ENCODE measurements around the gene RERE.

RERE gene

DNA sequence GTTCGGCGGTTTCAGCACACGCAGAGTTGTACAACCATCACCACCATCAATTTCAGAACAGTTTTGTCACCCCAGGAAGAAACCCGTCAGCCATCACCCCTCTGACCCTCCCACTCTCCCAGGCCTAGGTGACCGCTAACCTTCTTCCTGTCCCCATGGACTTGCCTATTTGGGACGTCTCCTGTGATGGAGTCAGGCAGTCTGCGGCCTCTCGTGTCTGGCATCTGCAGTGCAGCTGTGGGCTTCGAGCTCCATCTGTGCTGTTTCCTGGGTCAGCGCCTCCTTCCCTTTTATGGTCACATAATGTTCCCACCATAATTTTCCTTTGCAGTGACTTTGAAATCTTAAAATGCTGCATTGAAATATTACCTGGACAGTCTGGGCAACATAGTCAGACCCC is 475.1 kb downstream of the RERE start:
- Histone ChIP-seq H2AFZ (ENCODE audit: low read depth, low read length) (no peak overlapping the region), H3K36me3 (ENCODE audit: insufficient read depth, low read length) (no peaks in the 10 kb centered on the region), H3K4me1 (ENCODE audit: insufficient read depth, low read length) (peaks cover 8% of the 10 kb centered on the region), H3K4me3 (ENCODE audit: low read length) (no peak overlapping the region), H3K27me3 (ENCODE audit: insufficient read depth, low read length) (no peaks in the 10 kb centered on the region), H3K9me3 (ENCODE audit: low read length) (peaks cover 9% of the 10 kb centered on the region)

DNA sequence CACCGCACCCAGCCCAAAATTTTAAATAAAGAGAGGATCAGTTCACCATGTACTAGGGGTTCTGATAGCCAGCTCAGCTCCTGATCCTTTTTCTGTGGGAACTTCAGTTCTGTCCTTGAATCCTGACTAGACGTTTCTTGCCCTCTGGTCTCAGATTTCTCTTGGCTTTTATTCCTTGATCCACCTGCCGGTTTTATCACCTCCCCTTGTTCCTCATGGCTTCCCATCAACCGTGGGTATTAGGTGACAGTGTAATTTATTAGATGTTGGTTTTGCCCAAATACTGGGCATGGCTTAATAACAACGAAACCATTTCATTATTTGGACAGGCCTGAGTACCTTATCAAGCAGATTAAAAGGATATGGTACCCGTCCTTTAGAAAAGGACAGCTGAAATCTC is 477.0 kb downstream of the RERE start:
- Histone ChIP-seq H3K36me3 (ENCODE audit: insufficient read depth, low read length) (no peaks in the 10 kb centered on the region), H3K9me3 (ENCODE audit: low read length) (peaks cover 9% of the 10 kb centered on the region), H3K4me1 (ENCODE audit: insufficient read depth, low read length) (peaks cover 8% of the 10 kb centered on the region), H3K4me3 (ENCODE audit: low read length) (no peak overlapping the region), H2AFZ (ENCODE audit: low read depth, low read length) (no peak overlapping the region), H3K27me3 (ENCODE audit: insufficient read depth, low read length) (no peaks in the 10 kb centered on the region)

DNA sequence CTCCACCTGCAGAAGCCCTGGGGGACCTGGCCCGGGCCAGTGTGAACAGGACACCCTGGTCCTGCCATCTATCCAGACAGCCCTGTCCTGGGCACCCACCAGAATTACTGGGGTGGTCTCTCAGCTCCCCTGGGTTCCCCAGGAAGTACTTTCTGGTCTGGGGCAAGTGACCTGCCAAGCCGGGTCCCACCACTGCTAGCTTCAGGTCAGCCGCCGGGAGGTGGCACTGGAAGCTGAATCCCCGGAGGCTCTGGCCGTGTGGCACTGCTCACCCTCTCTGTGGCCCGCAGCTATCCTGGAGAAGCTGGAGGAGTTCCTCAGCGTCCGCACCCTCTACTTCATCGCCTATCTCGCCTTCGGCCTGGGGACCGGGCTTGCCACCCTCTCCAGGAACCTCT is 478.2 kb downstream of the RERE start:
- no peaks in the 10 kb centered on the region for H3K27me3 ChIP-seq (ENCODE audit: insufficient read depth, low read length)
- peaks cover 9% of the 10 kb centered on the region for H3K9me3 ChIP-seq (ENCODE audit: low read length)
- no peaks in the 10 kb centered on the region for H3K36me3 ChIP-seq (ENCODE audit: insufficient read depth, low read length)
- H2AFZ ChIP-seq (ENCODE audit: low read depth, low read length): no peak overlapping the region
- no peak overlapping the region for H3K4me3 ChIP-seq (ENCODE audit: low read length)
- peaks cover 8% of the 10 kb centered on the region for H3K4me1 ChIP-seq (ENCODE audit: insufficient read depth, low read length)

DNA sequence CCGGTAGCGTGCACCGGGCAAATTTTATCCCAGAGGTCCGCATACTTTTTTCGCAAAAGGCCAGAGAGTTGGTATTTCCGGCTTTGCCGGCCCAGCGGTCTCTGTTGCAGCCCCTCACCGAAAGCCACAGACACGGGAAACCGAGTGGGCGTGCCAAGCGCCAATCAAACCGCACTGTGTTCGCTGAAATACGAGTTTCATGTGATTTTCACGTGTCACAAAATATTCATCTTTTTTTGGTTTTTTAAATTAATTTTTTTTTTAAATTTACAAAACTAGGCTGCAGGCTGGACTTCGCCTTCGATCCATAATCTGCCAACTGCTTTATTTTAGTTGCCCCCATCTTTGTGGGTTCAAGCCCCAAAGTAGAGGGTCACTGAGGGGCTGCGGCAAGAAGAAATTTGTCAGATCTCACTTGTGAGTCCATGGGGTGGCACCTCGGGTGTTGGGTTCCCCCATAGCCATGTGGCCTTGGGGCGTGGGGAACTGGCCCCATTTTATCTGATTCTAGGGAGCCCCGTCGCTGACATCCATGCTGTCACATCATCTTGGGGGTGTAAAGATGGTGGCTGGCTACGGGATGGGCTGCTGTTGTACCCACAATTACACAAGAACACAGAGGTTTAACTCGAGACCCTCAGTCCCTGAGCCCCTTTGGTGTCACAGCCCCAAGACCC is 478.8 kb downstream of the RERE start:
- peaks cover 6% of the 10 kb centered on the region for H3K4me1 ChIP-seq (ENCODE audit: insufficient read depth, low read length)
- no peaks in the 10 kb centered on the region for H3K36me3 ChIP-seq (ENCODE audit: insufficient read depth, low read length)
- peaks cover 11% of the 10 kb centered on the region for H3K9me3 ChIP-seq (ENCODE audit: low read length)
- no peak overlapping the region for H3K4me3 ChIP-seq (ENCODE audit: low read length)
- no peaks in the 10 kb centered on the region for H3K27me3 ChIP-seq (ENCODE audit: insufficient read depth, low read length)
- H2AFZ ChIP-seq (ENCODE audit: low read depth, low read length): no peak overlapping the region

DNA sequence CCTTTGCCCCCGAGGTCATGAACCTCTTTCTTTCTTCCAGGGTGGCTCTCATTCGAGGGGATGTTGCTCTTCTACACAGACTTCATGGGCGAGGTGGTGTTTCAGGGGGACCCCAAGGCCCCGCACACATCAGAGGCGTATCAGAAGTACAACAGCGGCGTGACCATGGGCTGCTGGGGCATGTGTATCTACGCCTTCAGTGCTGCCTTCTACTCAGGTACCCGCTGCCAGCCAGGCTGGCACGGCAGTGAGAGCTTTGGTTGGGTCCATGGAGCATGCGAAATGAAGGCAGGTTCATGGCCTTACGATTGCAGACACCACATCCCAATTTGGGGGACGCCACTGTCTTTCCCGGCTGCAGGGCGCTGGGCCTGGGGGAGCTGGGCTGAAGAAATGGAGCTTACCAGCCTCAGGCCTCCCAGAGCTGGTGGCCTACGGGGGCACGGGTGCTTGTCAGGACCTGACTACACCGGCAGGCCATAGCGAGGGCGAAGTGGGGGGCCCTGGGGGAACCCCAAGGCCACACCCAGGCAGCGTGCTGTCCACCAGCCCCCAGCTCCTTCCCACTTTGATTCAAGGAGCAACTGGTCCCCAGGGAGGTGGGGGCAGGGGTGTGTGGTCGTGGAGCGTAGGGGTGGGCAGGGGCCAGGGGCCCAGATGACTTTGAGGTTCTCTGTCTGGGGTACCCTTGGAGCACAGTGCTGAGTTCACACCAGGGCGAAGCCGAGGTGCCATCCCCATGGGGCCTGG is 479.5 kb downstream of the RERE start:
- Histone ChIP-seq H3K4me3 (ENCODE audit: low read length) (no peak overlapping the region), H3K36me3 (ENCODE audit: insufficient read depth, low read length) (no peaks in the 10 kb centered on the region), H3K9me3 (ENCODE audit: low read length) (peaks cover 12% of the 10 kb centered on the region), H2AFZ (ENCODE audit: low read depth, low read length) (no peak overlapping the region), H3K27me3 (ENCODE audit: insufficient read depth, low read length) (no peaks in the 10 kb centered on the region), H3K4me1 (ENCODE audit: insufficient read depth, low read length) (no peaks in the 10 kb centered on the region)

DNA sequence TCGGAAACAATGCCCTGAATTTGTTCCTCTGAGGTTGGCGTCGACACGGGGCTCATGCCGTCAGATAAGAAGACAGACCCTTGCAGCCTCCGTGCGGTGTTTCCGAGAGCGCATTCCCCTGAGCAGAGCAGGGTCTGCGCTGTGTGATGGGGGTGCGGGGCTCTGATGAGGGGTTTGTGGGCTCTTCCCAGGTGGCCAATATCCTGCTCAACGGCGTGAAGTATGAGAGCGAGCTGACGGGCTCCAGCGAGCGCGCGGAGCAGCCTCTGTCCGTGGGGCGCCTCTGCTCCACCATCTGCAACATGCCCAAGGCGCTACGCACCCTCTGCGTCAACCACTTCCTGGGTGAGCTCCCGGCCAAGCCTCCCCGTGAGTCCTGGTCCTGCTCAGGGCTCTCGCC is 482.2 kb downstream of the RERE start:
- Histone ChIP-seq H3K36me3 (ENCODE audit: insufficient read depth, low read length) (no peaks in the 10 kb centered on the region), H2AFZ (ENCODE audit: low read depth, low read length) (no peak overlapping the region), H3K27me3 (ENCODE audit: insufficient read depth, low read length) (no peaks in the 10 kb centered on the region), H3K9me3 (ENCODE audit: low read length) (peaks cover 12% of the 10 kb centered on the region), H3K4me3 (ENCODE audit: low read length) (no peak overlapping the region), H3K4me1 (ENCODE audit: insufficient read depth, low read length) (no peaks in the 10 kb centered on the region)

DNA sequence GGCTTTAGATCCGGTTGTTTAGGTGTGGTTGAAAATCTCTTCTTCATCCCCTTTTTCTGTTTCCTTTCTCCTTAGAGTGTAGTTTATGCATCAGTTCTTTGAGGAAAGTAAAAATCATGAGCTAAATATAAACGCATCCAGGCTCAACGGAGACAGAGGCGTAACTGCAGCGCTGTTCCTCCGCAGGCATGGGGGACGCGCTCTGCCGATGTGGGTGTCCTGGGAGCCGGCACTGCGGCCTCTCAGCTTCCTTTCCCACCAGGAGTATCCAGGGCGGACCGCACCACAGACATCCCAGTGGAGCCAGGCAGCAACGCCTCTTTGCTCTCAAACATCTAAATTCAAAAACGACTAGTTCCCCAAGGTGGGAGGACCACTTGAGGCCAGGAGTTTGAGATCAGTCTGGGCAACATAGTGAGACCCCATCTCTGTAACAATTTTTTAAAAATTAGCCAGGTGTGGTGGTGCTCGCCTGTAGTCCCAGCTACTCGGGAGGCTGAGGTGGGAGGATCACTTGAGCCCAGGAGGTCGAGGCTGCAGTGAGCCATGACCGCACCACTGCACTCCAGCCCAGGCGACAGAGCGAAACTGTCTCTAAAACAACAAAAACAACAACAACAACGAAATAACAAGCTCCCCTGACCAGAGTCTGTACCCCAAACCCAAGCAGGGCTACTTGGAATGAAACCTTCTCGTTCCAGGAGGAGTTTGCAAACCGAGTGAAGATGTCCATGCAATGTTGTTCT is 483.2 kb downstream of the RERE start:
- Histone ChIP-seq H3K9me3 (ENCODE audit: low read length) (peaks cover 15% of the 10 kb centered on the region), H3K27me3 (ENCODE audit: insufficient read depth, low read length) (no peaks in the 10 kb centered on the region), H2AFZ (ENCODE audit: low read depth, low read length) (no peak overlapping the region), H3K4me3 (ENCODE audit: low read length) (no peak overlapping the region), H3K36me3 (ENCODE audit: insufficient read depth, low read length) (no peaks in the 10 kb centered on the region), H3K4me1 (ENCODE audit: insufficient read depth, low read length) (no peaks in the 10 kb centered on the region)

DNA sequence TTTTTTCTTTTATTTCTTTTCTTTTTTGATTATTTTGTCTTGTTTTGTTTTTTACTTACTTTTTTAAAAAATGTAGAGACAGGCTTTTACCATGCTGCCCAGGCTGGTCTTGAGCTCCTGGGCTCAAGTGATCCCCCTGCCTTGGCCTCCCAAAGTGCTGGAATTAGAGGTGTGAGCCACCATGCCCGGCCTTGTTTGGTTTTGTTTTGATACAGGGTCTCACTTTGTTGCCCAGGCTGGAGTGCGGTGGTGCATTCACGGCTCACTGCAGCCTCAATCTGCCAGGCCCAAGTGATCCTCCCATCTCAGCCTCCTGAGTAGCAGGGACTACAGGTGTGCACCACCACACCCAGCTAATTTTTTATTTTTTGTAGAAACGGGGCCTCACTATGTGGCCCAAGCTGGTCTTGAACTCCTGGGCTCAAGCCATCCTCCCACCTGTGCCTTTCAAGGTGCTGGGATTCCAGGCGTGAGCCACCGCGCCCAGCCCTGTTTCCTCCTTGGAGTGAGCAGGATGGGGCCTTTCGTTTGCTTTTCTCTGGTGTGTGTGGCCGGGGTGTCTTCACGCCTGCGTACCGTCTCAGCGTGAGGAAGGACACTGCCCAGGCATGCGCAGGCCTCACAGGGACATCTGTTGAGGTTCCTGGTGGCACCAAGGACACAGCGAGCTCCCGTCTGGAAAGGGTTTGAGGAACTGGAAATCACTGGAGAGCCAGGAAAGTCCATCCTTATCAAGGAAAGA is 484.0 kb downstream of the RERE start:
- no peak overlapping the region for H2AFZ ChIP-seq (ENCODE audit: low read depth, low read length)
- no peaks in the 10 kb centered on the region for H3K36me3 ChIP-seq (ENCODE audit: insufficient read depth, low read length)
- H3K9me3 ChIP-seq (ENCODE audit: low read length): peaks cover 11% of the 10 kb centered on the region
- H3K27me3 ChIP-seq (ENCODE audit: insufficient read depth, low read length): no peaks in the 10 kb centered on the region
- no peaks in the 10 kb centered on the region for H3K4me1 ChIP-seq (ENCODE audit: insufficient read depth, low read length)
- no peak overlapping the region for H3K4me3 ChIP-seq (ENCODE audit: low read length)

DNA sequence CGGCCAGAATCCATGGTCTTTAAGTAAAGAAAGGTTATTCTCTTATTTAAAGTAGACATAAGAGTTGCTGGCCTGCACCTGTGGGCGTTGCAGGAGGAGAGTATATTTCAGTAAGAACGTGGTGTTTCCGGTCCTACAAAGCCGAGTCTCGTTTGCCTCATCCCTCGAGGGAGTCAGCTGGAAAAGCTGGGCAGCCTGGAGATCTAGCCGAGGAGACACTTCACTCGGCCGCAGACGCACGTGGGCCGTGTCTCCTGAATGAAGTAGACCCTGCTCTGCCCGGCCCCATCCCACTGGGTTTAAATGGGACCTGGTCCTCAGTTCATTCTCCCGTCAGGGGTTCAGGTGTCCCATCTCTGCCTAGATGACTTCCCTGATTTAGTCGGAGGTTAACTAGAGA is 484.6 kb downstream of the RERE start:
- no peaks in the 10 kb centered on the region for H3K4me1 ChIP-seq (ENCODE audit: insufficient read depth, low read length)

DNA sequence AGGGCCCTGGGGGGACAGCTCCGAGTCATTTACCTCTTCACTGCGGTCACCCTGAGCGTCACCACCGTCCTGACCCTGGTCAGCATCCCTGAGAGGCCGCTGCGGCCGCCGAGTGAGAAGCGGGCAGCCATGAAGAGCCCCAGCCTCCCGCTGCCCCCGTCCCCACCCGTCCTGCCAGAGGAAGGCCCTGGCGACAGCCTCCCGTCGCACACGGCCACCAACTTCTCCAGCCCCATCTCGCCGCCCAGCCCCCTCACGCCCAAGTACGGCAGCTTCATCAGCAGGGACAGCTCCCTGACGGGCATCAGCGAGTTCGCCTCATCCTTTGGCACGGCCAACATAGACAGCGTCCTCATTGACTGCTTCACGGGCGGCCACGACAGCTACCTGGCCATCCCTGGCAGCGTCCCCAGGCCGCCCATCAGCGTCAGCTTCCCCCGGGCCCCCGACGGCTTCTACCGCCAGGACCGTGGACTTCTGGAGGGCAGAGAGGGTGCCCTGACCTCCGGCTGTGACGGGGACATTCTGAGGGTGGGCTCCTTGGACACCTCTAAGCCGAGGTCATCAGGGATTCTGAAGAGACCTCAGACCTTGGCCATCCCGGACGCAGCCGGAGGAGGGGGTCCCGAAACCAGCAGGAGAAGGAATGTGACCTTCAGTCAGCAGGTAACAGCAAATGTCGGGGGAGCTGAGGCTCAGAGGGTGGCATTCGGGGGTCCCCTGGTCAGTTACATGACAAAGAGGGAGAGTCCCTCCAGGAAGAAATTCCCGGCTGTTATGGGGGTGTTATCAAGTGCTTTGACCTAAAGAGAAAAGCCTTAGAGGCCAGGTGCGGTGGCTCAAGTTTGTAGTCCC is 486.9 kb downstream of the RERE start:
- no peak overlapping the region for H2AFZ ChIP-seq (ENCODE audit: low read depth, low read length)
- H3K9me3 ChIP-seq (ENCODE audit: low read length): peaks cover 7% of the 10 kb centered on the region
- no peaks in the 10 kb centered on the region for H3K27me3 ChIP-seq (ENCODE audit: insufficient read depth, low read length)
- H3K4me3 ChIP-seq (ENCODE audit: low read length): no peak overlapping the region
- H3K36me3 ChIP-seq (ENCODE audit: insufficient read depth, low read length): no peaks in the 10 kb centered on the region
- H3K4me1 ChIP-seq (ENCODE audit: insufficient read depth, low read length): no peaks in the 10 kb centered on the region

More for the DNA sequence above, 484.6 kb downstream of the RERE start:
- Histone ChIP-seq H3K9me3 (ENCODE audit: low read length) (peaks cover 10% of the 10 kb centered on the region), H2AFZ (ENCODE audit: low read depth, low read length) (no peak overlapping the region), H3K36me3 (ENCODE audit: insufficient read depth, low read length) (no peaks in the 10 kb centered on the region), H3K27me3 (ENCODE audit: insufficient read depth, low read length) (no peaks in the 10 kb centered on the region), H3K4me3 (ENCODE audit: low read length) (no peak overlapping the region)

DNA sequence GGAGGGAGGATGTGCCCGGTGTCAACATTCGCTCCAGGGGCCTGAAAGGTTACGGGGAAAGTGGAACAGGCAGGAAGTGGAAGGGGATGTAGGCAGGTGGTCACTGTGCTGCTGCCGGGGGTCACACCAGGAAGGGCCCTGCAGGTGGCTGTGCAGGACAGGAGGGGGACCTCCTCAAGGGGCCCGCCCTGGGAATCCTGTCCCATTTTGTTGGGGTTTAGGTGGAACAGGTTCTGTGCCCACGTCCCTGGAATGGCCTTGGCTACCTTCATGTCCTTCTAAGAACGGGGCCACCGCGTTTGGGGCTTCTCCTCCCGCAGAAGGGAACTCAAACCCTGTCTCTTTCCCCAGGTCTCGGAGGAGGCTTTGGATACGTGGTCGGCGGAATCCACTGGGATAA is 487.6 kb downstream of the RERE start:
- no peaks in the 10 kb centered on the region for H3K27me3 ChIP-seq (ENCODE audit: insufficient read depth, low read length)
- no peaks in the 10 kb centered on the region for H3K4me1 ChIP-seq (ENCODE audit: insufficient read depth, low read length)
- H2AFZ ChIP-seq (ENCODE audit: low read depth, low read length): no peak overlapping the region
- peaks cover 7% of the 10 kb centered on the region for H3K9me3 ChIP-seq (ENCODE audit: low read length)
- no peaks in the 10 kb centered on the region for H3K36me3 ChIP-seq (ENCODE audit: insufficient read depth, low read length)
- H3K4me3 ChIP-seq (ENCODE audit: low read length): no peak overlapping the region

DNA sequence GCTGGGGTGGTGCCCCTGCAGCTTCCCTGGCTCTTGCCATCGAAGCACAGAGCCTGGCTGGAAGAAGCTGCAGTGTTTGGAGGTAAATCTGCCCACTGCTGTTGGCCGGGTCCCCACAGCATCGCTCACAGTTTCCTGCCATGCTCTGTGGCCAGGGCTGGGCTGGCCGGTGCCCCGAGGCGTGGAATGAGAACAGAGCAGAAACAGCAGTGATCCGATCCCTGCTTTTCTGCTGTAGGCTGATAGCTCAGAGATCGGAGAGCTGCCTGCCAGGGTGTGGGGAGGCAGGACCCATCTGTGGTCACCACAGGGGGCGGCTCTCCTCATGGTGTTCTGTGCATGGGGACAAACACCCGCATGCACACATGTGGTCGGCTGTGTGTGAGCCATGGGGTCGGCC is 488.0 kb downstream of the RERE start:
- Histone ChIP-seq H2AFZ (ENCODE audit: low read depth, low read length) (no peak overlapping the region), H3K4me1 (ENCODE audit: insufficient read depth, low read length) (no peaks in the 10 kb centered on the region), H3K27me3 (ENCODE audit: insufficient read depth, low read length) (no peaks in the 10 kb centered on the region), H3K36me3 (ENCODE audit: insufficient read depth, low read length) (no peaks in the 10 kb centered on the region), H3K9me3 (ENCODE audit: low read length) (peaks cover 7% of the 10 kb centered on the region), H3K4me3 (ENCODE audit: low read length) (no peak overlapping the region)

Measured in neuron (in vitro differentiated cells).